OCI-LY3 (cell line): ENCODE data around the gene MYH6.

Source experiments
- H2AFZ ChIP-seq: fragments of 200-600, 300-600 bp; shearing (Covaris generic); 2 replicates; pipeline ENCODE4 v1.6.0; 2014; ENCODE audit warnings: antibody characterized with exemption, low read depth, low read length
- H3K27ac ChIP-seq: fragments of 200-600, 300-600 bp; sonication (generic); 2 replicates; pipeline ENCODE4 v1.5.1; 2014; ENCODE audit warnings: mild to moderate bottlenecking, low read length, moderate library complexity, mixed read lengths
- H3K27me3 ChIP-seq: fragments of 200-600, 300-600 bp; sonication (generic); 2 replicates; pipeline ENCODE4 v1.6.1; 2014; ENCODE audit warnings: low read depth, low read length, mixed read lengths
- H3K36me3 ChIP-seq: fragments of 200-600, 300-600 bp; sonication (generic); replicated peaks from 2 replicates; pipeline ENCODE3; 2014; ENCODE audit warnings: low read depth, low read length, mixed read lengths
- H3K4me1 ChIP-seq: fragments of 300-600, 200-600 bp; sonication (generic); 2 replicates; pipeline ENCODE4 v1.6.1; 2014; ENCODE audit warnings: low read length, mixed read lengths
- H3K4me2 ChIP-seq: fragments of 200-600, 300-600 bp; sonication (generic); 2 replicates; pipeline ENCODE4 v1.6.1; 2014; ENCODE audit warnings: low read length, mixed read lengths
- H3K4me3 ChIP-seq: fragments of 300-600, 200-600 bp; sonication (generic); 2 replicates; pipeline ENCODE4 v1.5.1; 2014; ENCODE audit warnings: antibody characterized with exemption, mild to moderate bottlenecking, low read length, moderate library complexity
- H3K79me2 ChIP-seq: fragments of 300-600, 200-600 bp; shearing (Covaris generic); 2 replicates; pipeline ENCODE4 v1.6.1; 2014; ENCODE audit warnings: mild to moderate bottlenecking, low read length, mixed read lengths
- H3K9ac ChIP-seq: fragments of 300-600, 200-600 bp; shearing (Covaris generic); 2 replicates; pipeline ENCODE4 v1.6.0; 2014; ENCODE audit warnings: mild to moderate bottlenecking, low read length, moderate library complexity
- H3K9me3 ChIP-seq: fragments of 200-600, 300-600 bp; shearing (Covaris generic); 2 replicates; pipeline ENCODE4 v1.6.1; 2014; ENCODE audit warnings: low read length, mixed read lengths; ENCODE audit not compliant: insufficient read depth
- H4K20me1 ChIP-seq: fragments of 200-600, 300-600 bp; sonication (generic); 2 replicates; pipeline ENCODE4 v1.6.1; 2016; ENCODE audit warnings: low read length, mixed read lengths; ENCODE audit not compliant: insufficient read depth
- EZH2phosphoT487 ChIP-seq: fragments of 200-600 bp; shearing (Covaris generic); IDR thresholded peaks from 2 replicates; pipeline ENCODE4 v1.6.1; 2018; ENCODE audit warnings: antibody characterized with exemption, mixed run types, low read depth
- TF ChIP-seq, protein P1 (sequence below): fragments of 200-600, 300-600 bp; sonication (generic); IDR thresholded peaks from 2 replicates; pipeline ENCODE4 v1.5.1; 2014; ENCODE audit warnings: antibody characterized with exemption, low read length, low read depth

The MYH6 gene

DNA sequence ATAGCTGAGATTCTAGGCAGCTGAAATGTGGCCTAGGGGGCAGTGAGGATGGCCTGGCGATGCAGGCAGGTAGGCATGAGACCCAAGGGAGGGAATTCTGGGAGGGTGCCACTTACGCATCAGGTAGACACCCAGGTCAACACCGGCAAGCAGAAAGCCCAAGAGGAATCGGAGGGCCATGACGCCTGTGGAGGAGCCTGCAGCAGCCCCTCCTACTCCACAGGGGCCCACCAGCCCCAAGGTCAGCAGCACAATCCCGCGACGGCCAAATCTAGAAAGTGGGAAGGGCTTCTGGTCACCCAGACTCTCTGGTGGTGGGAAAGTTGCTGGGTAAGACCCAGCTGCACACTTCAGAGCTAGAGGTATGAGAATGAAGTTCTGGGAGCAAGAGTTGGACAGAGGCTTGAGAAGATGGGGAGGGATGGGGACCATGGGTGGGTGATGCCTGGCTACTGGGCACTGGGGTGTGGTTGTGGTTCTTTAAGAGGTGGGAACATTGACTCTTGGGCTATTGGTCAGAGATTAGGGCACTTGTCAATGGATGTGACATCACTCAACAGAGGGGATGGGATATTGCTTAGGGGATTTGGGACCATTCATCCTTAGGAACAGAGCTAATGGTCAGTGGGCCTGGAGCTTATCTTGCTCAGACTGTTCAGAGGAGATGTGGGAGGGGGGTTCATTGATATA lies 58.8 kb downstream of the MYH6 start:
- no peak overlapping the region for H3K4me3 ChIP-seq
- H3K9me3 ChIP-seq = no peaks in the 10 kb centered on the region
- TF ChIP-seq, protein P1, sequence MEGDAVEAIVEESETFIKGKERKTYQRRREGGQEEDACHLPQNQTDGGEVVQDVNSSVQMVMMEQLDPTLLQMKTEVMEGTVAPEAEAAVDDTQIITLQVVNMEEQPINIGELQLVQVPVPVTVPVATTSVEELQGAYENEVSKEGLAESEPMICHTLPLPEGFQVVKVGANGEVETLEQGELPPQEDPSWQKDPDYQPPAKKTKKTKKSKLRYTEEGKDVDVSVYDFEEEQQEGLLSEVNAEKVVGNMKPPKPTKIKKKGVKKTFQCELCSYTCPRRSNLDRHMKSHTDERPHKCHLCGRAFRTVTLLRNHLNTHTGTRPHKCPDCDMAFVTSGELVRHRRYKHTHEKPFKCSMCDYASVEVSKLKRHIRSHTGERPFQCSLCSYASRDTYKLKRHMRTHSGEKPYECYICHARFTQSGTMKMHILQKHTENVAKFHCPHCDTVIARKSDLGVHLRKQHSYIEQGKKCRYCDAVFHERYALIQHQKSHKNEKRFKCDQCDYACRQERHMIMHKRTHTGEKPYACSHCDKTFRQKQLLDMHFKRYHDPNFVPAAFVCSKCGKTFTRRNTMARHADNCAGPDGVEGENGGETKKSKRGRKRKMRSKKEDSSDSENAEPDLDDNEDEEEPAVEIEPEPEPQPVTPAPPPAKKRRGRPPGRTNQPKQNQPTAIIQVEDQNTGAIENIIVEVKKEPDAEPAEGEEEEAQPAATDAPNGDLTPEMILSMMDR = no peak

DNA sequence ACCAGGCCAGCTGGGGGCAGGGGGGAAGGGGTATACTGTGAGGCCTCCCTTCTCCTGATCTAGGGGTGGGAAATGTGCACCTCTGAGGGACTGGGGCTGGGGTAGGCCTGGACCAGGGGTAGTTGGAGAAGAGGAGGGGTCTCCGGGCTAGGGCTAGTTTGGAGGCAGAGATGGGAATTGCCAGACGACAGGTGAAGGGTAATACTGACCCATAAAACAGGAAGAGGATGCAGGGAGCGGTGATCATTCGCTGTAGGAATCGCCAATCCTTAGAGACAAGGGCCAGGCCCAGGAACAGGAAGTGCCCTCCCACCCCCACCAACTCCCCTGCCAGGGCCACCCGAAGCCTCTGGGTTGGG lies 59.8 kb downstream of the MYH6 start:
- Histone ChIP-seq H3K4me3 (no peak overlapping the region), H3K27ac (no peak overlapping the region), H3K9me3 (no peaks in the 10 kb centered on the region), H2AFZ (no peak overlapping the region), H3K4me2 (no peak overlapping the region), H4K20me1 (no peaks in the 10 kb centered on the region), H3K79me2 (no peaks in the 10 kb centered on the region), H3K27me3 (0 out of 2 replicates have a peak, but pooled peaks cover 2% of the 10 kb centered on the region), H3K4me1 (no peaks in the 10 kb centered on the region), H3K36me3 (no peaks in the 10 kb centered on the region), H3K9ac (no peak overlapping the region)
- no peak for TF ChIP-seq EZH2phosphoT487
- TF ChIP-seq, protein P1 = no peak

More for the DNA sequence above, 58.8 kb downstream of the MYH6 start:
- H2AFZ ChIP-seq = no peak overlapping the region
- no peaks in the 10 kb centered on the region for H4K20me1 ChIP-seq
- H3K4me2 ChIP-seq = no peak overlapping the region
- no peaks in the 10 kb centered on the region for H3K36me3 ChIP-seq
- H3K79me2 ChIP-seq = no peaks in the 10 kb centered on the region
- H3K27ac ChIP-seq = no peak overlapping the region
- H3K4me1 ChIP-seq = no peaks in the 10 kb centered on the region
- no peak overlapping the region for H3K9ac ChIP-seq
- 0 out of 2 replicates have a peak, but pooled peaks cover 11% of the 10 kb centered on the region for H3K27me3 ChIP-seq

DNA sequence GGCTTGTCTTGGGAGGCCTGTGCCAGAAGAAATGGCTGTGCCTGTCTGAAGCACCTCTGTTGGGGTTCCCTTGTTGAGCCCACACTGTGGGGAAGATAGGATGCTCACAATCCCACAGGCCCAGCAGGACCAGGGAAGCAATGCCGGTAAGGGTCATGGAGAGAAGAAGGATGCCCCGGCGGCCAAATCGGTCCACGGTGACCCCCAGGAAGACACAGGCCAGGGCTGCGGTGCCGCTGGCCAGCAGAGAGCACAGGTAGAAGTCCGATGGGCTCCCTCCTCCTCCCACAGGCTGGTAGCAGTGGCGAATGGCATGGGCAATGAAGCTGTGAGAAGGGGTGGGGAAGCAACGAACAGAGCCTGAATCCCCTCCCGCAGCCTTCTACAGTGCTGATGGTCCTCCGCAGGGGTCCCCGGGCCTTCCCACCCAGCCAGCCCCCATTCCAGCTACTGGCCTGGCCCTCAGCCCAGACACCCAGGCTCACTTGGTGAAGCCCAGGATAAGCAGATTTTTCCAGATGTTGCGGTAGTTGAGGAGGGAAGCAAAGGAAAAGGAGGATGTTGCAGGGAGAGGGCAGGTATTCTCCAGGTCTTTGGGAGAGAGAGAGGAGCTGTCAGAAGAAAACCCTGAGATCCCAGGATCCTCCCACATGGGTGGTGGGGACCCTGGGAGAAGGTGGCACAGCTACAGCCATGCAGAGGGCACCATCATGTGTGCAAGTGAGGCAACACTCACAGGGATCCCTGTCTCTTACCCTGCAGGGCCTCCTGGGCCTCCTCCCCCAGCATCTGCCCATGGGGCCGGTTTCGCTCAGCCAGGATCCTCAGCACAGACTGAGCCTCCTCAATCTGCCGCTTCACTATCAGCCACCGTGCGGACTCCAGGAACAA lies 60.4 kb downstream of the MYH6 start:
- no peak overlapping the region for H3K27ac ChIP-seq
- no peaks in the 10 kb centered on the region for H3K36me3 ChIP-seq
- H3K4me3 ChIP-seq = no peak overlapping the region
- H3K27me3 ChIP-seq = no peaks in the 10 kb centered on the region
- no peak overlapping the region for H2AFZ ChIP-seq
- H3K79me2 ChIP-seq = no peaks in the 10 kb centered on the region
- no peak overlapping the region for H3K9ac ChIP-seq
- H3K9me3 ChIP-seq = no peaks in the 10 kb centered on the region
- no peaks in the 10 kb centered on the region for H3K4me1 ChIP-seq
- H3K4me2 ChIP-seq = no peak overlapping the region
- no peaks in the 10 kb centered on the region for H4K20me1 ChIP-seq
- TF ChIP-seq EZH2phosphoT487 = no peak
- TF ChIP-seq, protein P1 = no peak

DNA sequence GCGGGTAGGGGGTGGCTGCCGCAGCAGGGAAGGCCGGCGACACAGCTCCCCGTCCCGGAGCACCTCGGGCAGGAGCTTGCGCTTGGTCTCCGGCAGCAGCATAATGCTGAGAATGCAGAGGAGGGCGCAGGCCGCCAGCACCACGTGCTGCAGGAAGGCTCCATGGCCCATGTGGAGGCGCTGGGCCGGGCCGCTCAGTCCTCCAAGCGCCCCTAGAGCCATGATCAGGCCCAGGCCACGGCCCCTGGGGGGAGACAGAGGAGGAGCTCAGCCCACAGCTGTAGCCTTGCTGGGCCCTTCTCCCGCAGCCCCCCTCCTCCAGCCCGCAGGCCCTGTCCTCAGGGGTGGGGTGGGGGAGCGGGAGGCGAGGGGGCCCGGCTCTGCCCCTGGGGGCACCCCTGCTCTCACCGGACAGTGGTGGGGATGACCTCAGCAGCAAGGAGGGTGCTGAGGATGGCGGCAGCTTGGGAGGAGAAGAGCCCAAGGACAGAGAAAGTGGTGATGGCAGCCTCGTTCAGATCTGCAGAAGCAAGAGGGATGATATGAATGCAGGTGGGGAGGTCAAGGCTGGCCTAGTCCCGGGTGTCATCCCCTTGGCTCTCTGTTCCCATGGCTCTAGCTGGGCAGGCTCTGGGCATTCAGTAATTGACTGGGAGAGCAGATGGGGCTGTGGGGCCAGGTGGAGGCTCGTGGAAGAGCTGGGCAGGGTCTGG lies 61.2 kb downstream of the MYH6 start:
- no peak overlapping the region for H3K9ac ChIP-seq
- no peaks in the 10 kb centered on the region for H3K79me2 ChIP-seq
- H3K9me3 ChIP-seq = no peaks in the 10 kb centered on the region
- H3K27ac ChIP-seq = no peak overlapping the region
- H3K4me1 ChIP-seq = no peaks in the 10 kb centered on the region
- no peaks in the 10 kb centered on the region; the same call in 1 of the 2 replicates for H3K27me3 ChIP-seq
- no peaks in the 10 kb centered on the region for H3K36me3 ChIP-seq
- H4K20me1 ChIP-seq = no peaks in the 10 kb centered on the region
- no peak overlapping the region for H3K4me3 ChIP-seq
- H2AFZ ChIP-seq = no peak overlapping the region
- no peak for TF ChIP-seq EZH2phosphoT487
- TF ChIP-seq, protein P1 = no peak
- no peak overlapping the region for H3K4me2 ChIP-seq
